Body of pancreas (tissue), 4 donors: Measurements from ENCODE around the gene CPT1B. TPM values are rescaled to one million over a fixed set of nuclear protein-coding genes. Genes with fewer than 3 reads are reported as not detected.

Source experiments
- ATAC-seq: fragments of 150-250 bp; one replicate; pipeline ENCODE4 v1.9.1; 2016
- DNase-seq, 4 donors: peaks; one replicate each; pipeline ENCODE4 v3.0.0-alpha.2; 2019
- H3K27ac ChIP-seq, 4 donors: fragments of 200-600 bp; sonication (generic); 1 replicate in 3 of 4; 2 replicates in 1 of 4; pipeline versions ENCODE4 v1.5.1 to v1.6.1; 2016 to 2019; ENCODE audit warnings: mild to moderate bottlenecking in 1 of 4, mixed read lengths in 1 of 4, moderate library complexity in 1 of 4
- H3K27me3 ChIP-seq, 2 donors: fragments of 200-600 bp; sonication (generic); one replicate each; pipeline ENCODE4 v1.6.0; 2016; ENCODE audit warnings: mild to moderate bottlenecking in 1 of 2
- H3K36me3 ChIP-seq, 2 donors: fragments of 200-600 bp; sonication (generic); replicated peaks in 1 of 2; 2 replicates each; pipeline ENCODE4 v1.5.1; 2016; ENCODE audit warnings: low read depth in 2 of 2; ENCODE audit not compliant: insufficient read depth in 1 of 2
- H3K4me1 ChIP-seq: fragments of 200-600 bp; sonication (generic); one replicate; pipeline ENCODE4 v1.6.0; 2016
- H3K4me3 ChIP-seq, 2 donors: fragments of 200-600 bp; sonication (generic); 1 replicate in 1 of 2; 2 replicates in 1 of 2; pipeline ENCODE4 v1.5.1; 2016 to 2019
- H3K9me3 ChIP-seq, 3 donors: fragments of 200-600 bp; sonication (generic); 1 replicate in 2 of 3; 2 replicates in 1 of 3; pipeline ENCODE4 v1.5.1; 2016
- POLR2A ChIP-seq, 3 donors: fragments of 450-650 bp; IDR thresholded peaks; one replicate each; pipeline ENCODE4 v1.6.1; 2016; ENCODE audit warnings: antibody characterized with exemption in 3 of 3, mild to moderate bottlenecking in 2 of 3
- WGBS, 2 donors: methylation state at CpG; one replicate each; pipeline ENCODE4 v1.1.5; 2017; 5-methylcytosine and 5-hydroxymethylcytosine counted together
- intact Hi-C: fragments of 100-400 bp; cut with DNase I; formaldehyde crosslinking; loops from one replicate; pipeline ENCODE4 v1.15.1; 2023
- total RNA-seq, 2 donors: library from RNA; depleted of rRNA; stranded (reverse); fragments of >200 nt; gene quantifications; one replicate each; pipeline ENCODE4 v1.1.0, GENCODE V29; 2016
- TF ChIP-seq, protein P1 (sequence below), 7 experiments: fragments of 450-650 bp in 4 of 7; fragments of 200-600 bp in 3 of 7; sonication (generic) in 3 of 7; IDR thresholded peaks; one replicate each; pipeline ENCODE4 v1.5.1; 2016 to 2019; ENCODE audit warnings: antibody characterized with exemption in 7 of 7

CPT1B gene
- total RNA-seq, 2 donors from 2014 or later: 8.3 to 34.9 TPM

DNA sequence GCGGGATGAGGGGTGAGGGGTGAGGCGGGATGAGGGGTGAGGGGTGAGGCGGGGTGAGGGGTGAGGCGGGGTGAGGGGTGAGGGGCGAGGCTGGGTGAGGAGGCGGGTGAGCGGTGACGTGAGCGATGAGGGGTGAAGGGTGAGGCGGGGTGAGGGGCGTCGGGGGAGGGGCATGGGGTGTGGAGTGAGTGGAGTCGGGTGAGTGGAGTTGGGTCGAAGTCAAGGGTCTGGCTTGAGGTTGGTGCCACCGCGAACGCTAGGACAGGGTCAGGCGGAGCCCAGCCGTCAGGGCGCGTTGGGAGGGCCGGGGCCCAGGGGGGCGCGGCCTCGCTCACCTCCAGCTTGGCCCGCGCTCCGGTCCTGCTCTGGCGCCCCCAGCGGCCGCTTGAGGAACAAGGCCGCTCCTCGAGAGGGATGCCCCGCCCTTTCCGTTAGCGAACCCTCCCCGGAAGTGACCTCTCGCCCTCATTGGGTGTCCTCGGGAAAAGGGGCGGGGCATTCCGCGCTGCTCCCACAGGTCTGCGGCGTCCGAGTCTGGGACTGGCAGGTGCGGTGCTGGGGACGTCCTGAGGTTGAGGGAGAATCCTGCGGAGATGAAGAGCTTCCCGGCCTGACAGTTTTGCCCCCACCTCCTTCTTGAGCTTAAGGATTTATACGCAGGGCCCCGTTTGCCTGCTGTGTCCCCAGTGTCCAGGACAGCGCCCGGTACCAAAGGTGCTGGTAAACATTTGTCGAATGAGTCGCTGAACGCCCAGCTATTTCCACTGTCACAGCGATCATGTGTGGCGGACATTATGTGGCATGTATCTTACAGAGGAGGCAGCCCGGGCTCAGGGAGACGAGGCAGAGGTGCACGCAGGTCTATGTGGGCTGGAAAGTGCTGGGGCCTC, 15.5 kb downstream of the CPT1B start, which contains the start of gene SYCE3:
TSS of gene SYCE3 (minus strand) at position 397 of the 890 bp plus-strand sequence. CDS start 6,514 bp downstream, outside the sequence.
- Histone ChIP-seq H3K27ac (peak within 1 kb of the TSS; percentile 66 to 90 (median 75)), H3K9me3 (no peaks in the 10 kb centered on the region), H3K4me1 (peaks cover 16% of the 10 kb centered on the region), H3K36me3 (no peaks in the 10 kb centered on the region), H3K27me3 (no peaks in the 10 kb centered on the region), H3K4me3 (peak within 1 kb of the TSS; percentile 4 to 9)
- TF ChIP-seq, protein P1, sequence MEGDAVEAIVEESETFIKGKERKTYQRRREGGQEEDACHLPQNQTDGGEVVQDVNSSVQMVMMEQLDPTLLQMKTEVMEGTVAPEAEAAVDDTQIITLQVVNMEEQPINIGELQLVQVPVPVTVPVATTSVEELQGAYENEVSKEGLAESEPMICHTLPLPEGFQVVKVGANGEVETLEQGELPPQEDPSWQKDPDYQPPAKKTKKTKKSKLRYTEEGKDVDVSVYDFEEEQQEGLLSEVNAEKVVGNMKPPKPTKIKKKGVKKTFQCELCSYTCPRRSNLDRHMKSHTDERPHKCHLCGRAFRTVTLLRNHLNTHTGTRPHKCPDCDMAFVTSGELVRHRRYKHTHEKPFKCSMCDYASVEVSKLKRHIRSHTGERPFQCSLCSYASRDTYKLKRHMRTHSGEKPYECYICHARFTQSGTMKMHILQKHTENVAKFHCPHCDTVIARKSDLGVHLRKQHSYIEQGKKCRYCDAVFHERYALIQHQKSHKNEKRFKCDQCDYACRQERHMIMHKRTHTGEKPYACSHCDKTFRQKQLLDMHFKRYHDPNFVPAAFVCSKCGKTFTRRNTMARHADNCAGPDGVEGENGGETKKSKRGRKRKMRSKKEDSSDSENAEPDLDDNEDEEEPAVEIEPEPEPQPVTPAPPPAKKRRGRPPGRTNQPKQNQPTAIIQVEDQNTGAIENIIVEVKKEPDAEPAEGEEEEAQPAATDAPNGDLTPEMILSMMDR (IDR thresholded peaks at IDR 0.05): peak; percentile 95 to 99 (median 97)
- peak; percentile 70 to 90 (median 87) for TF ChIP-seq POLR2A (IDR thresholded peaks at IDR 0.05)
- ATAC-seq: peak; percentile 99
- intact Hi-C loops: no loop called here
- 2 to 4% methylated on average over 24 to 57 of the region's 61 CpGs for WGBS, 2 donors
- peak; percentile 98 to 99 (median 99) for DNase-seq

DNA sequence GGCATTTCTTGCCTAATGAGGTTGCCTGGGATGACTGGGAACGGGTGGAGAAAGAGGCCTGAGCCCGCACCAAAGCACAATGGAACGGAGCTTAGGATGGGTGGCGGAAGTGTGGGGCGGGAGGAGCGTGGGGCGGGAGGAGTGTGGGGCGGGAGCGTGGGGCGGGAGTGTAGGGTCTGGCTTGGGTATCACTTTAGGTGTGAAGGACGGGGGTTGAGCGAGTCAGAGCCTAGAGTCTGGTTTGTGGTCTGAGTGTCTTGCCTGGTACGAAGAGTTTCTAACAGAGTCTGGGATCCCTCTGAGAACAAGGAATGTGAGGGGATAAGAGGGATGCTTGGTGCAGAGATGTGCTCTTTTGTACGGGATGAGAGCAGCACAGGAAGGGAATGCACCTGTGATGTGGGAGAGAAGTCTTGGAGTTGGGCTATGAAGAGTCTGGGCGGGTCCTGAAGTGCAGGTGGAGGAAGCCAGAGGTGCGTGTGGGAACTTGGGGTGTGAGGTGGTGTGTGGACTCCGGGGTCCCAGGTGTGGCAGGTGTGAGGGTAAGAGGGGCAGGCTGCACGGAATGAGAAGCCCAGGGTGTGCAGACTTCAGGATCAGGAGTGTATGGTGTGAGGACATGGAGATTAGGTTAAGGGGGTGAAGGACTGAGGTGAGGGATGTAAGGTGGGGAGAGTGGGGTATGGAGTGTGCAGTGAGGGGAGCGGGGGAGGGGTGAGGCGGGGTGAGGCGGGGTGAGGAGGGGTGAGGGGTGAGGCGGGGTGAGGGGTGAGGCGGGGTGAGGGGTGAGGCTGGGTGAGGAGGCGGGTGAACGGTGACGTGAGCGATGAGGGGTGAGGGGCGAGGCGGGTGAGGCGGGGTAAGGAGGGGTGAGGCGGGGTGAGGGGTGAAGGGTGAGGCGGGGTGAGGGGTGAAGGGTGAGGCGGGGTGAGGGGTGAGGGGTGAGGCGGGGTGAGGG, 16.5 kb downstream of the CPT1B start:
- no peak for TF ChIP-seq POLR2A (IDR thresholded peaks at IDR 0.05)
- TF ChIP-seq, protein P1 (IDR thresholded peaks at IDR 0.05): no peak
- Histone ChIP-seq H3K9me3 (no peaks in the 10 kb centered on the region), H3K27ac (no peak overlapping the region), H3K4me1 (peaks cover 16% of the 10 kb centered on the region), H3K27me3 (no peaks in the 10 kb centered on the region), H3K36me3 (no peaks in the 10 kb centered on the region), H3K4me3 (no peak overlapping the region)
- no peak for DNase-seq
- 72 to 79% methylated on average over 16 to 18 of the region's 34 CpGs for WGBS, 2 donors
- intact Hi-C loops: no loop called here
- ATAC-seq: no peak

DNA sequence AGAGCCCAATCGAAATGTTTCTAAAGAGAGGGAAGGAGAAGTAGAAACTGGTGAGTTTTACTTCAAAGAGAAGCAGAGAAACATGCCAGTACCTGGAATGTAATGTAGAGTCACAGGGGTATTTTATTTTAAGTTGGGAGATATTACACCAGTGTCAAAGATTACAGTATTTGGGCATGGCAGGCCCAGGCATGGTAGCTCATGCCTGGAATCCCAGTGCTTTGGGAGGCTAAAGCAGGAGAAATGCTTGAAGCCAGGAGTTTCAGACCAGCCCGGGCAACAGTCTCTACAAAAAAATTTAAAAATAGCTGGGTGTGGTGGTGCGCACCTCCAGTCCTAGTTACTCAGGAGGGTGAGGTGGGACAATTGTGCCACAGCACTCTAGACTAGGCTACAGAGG, 18.2 kb downstream of the CPT1B start:
- intact Hi-C loops: no loop called here
- no peak for ATAC-seq

DNA sequence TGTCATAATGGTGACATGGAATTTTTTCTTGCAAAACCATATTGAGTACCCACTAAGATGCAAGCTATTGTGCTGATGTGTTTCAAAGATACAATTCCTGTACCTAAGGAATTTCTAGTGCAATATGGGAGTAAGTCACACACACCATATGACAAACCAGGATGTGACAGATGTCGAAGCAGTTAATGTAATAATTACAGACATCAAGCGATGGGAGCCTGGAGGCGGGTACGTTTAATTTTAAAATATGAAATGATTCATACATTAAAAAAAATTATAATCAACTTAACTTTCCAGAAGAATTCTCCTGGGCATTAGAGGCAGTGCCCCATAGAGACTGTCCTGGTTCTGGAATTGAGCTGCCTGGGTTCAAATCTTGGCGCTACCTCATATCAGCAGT, 21.5 kb downstream of the CPT1B start:
- H3K36me3 ChIP-seq: no peaks in the 10 kb centered on the region
- H3K4me1 ChIP-seq: no peaks in the 10 kb centered on the region
- H3K4me3 ChIP-seq: no peak overlapping the region
- DNase-seq (no peak), ATAC-seq (no peak)
- H3K9me3 ChIP-seq: no peaks in the 10 kb centered on the region
- no peak for TF ChIP-seq POLR2A (IDR thresholded peaks at IDR 0.05)
- TF ChIP-seq, protein P1 (IDR thresholded peaks at IDR 0.05): no peak
- intact Hi-C loops: no loop called here
- no peak overlapping the region for H3K27ac ChIP-seq
- 72 to 77% methylated on average over 5 of the region's 5 CpGs for WGBS, 2 donors
- no peaks in the 10 kb centered on the region for H3K27me3 ChIP-seq

More for the DNA sequence above, 18.2 kb downstream of the CPT1B start:
- no peaks in the 10 kb centered on the region for H3K9me3 ChIP-seq
- H3K27ac ChIP-seq: no peak overlapping the region
- WGBS, 2 donors: 67 to 80% methylated on average over 3 of the region's 3 CpGs
- no peak for DNase-seq
- H3K4me3 ChIP-seq: no peak overlapping the region
- TF ChIP-seq, protein P1 (IDR thresholded peaks at IDR 0.05): no peak
- no peak for TF ChIP-seq POLR2A (IDR thresholded peaks at IDR 0.05)
- no peaks in the 10 kb centered on the region for H3K36me3 ChIP-seq
- peaks cover 16% of the 10 kb centered on the region for H3K4me1 ChIP-seq
- H3K27me3 ChIP-seq: no peaks in the 10 kb centered on the region
